ENCODE data around the gene MMP20. TPM values are rescaled to one million over a fixed set of nuclear protein-coding genes. Genes with fewer than 3 reads are reported as not detected.

Gene MMP20
- total RNA-seq, 6 experiments from 2014 or later: not detected

DNA sequence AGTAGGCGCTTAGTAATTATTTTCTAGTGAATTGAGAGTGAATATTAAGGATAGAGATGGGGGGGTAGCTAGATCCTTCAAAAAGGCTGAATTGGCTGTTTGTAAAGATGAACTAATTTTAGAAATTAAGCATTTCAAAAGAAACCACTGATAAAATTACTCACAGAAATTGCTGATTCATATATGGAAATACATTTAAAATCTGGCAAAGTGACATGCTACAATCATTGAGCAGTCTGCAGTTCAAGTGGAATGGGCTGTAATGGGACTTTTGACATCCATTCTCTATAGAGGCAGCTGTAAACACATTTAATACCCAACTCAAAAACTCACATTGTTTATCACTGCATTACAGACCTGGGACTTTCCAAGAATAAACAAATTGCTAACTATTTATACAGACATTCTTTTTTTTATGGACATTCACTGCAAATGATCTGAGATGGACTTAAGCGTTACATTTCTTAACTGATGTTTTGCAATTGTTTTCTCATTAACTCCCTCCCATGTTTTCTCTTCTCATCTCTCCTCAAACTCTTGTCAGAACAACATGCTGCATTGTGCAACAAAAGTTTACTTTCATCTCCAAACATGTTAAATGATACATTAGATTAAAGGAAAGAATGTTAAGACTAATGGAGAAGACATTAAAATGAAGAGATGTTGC lies 52.4 kb downstream of the MMP20 start:
- H3K4me3 ChIP-seq: no peak overlapping the region
- H3K36me3 ChIP-seq: no peaks in the 10 kb centered on the region
- no peaks in the 10 kb centered on the region for H3K27me3 ChIP-seq
- ATAC-seq (no peak), DNase-seq (no peak)
- intact Hi-C loops (cut with DNase I): no loop called here
- no peaks in the 10 kb centered on the region for H3K9me3 ChIP-seq
- TF ChIP-seq, protein P1, sequence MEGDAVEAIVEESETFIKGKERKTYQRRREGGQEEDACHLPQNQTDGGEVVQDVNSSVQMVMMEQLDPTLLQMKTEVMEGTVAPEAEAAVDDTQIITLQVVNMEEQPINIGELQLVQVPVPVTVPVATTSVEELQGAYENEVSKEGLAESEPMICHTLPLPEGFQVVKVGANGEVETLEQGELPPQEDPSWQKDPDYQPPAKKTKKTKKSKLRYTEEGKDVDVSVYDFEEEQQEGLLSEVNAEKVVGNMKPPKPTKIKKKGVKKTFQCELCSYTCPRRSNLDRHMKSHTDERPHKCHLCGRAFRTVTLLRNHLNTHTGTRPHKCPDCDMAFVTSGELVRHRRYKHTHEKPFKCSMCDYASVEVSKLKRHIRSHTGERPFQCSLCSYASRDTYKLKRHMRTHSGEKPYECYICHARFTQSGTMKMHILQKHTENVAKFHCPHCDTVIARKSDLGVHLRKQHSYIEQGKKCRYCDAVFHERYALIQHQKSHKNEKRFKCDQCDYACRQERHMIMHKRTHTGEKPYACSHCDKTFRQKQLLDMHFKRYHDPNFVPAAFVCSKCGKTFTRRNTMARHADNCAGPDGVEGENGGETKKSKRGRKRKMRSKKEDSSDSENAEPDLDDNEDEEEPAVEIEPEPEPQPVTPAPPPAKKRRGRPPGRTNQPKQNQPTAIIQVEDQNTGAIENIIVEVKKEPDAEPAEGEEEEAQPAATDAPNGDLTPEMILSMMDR (IDR thresholded peaks at IDR 0.05): no peak
- no peak for TF ChIP-seq POLR2A (IDR thresholded peaks at IDR 0.05)
- whole genome bisulfite sequencing (ENCODE audit: insufficient coverage, low coverage, low lambda C conversion rate, missing lambda C conversion rate): 51% methylated on average over 2 of the region's 2 CpGs
- H3K4me1 ChIP-seq: no peaks in the 10 kb centered on the region
- H3K27ac ChIP-seq: no peak overlapping the region

DNA sequence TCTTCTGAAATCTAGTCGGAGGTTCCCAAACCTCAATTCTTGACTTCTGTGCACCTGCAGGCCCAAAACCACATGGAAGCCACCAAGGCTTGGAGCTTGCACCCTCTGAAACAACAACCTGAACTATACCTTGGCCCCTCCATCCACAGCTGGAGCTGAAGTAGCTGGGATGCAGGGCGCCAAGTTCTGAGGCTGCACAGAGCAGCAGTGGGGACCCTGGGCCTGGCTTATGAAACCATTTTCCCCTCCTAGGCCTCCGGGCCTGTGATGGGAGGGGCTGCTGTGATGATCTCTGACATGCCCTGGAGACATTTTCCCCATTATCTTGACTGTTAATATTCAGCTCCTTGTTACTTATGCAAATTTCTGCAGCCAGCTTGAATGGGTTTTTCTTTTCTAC lies 56.3 kb downstream of the MMP20 start:
- intact Hi-C loops (cut with DNase I): no loop called here
- 100% methylated on average over 1 of the region's 3 CpGs for WGBS (ENCODE audit: insufficient coverage, low coverage, low lambda C conversion rate, missing lambda C conversion rate)
- TF ChIP-seq POLR2A (IDR thresholded peaks at IDR 0.05): no peak
- TF ChIP-seq, protein P1 (IDR thresholded peaks at IDR 0.05): no peak
- no peaks in the 10 kb centered on the region for H3K9me3 ChIP-seq
- no peaks in the 10 kb centered on the region for H3K27me3 ChIP-seq
- ATAC-seq: no peak
- no peak overlapping the region for H3K27ac ChIP-seq
- no peaks in the 10 kb centered on the region for H3K4me1 ChIP-seq
- no peaks in the 10 kb centered on the region for H3K36me3 ChIP-seq
- H3K4me3 ChIP-seq: no peak overlapping the region
- no peak for DNase-seq

DNA sequence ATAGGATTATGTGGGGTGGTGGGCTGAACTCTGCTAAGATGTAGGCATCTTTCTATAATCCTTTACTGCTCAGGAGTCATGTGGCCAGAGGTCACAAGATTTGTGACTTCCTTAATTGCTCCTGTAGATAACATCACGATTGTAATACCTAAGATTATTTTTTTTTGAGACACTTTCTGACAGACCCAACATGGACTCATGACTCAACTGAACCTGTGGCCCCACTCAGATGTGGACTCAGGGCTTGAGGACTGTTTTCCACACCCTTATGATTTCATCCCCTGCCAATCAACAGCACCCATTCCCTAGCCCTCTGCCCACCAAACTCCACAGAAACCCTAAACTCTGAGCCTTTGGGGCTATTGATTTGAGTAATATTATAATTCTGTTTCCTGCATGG lies 59.0 kb downstream of the MMP20 start:
- H3K4me1 ChIP-seq: no peaks in the 10 kb centered on the region
- no peak overlapping the region for H3K27ac ChIP-seq
- H3K9me3 ChIP-seq: no peaks in the 10 kb centered on the region
- no peak for ATAC-seq
- H3K36me3 ChIP-seq: no peaks in the 10 kb centered on the region
- no peaks in the 10 kb centered on the region for H3K27me3 ChIP-seq
- DNase-seq: no peak
- intact Hi-C loops (cut with DNase I): no loop called here
- H3K4me3 ChIP-seq: no peak overlapping the region
- TF ChIP-seq, protein P1 (IDR thresholded peaks at IDR 0.05): no peak
- no peak for TF ChIP-seq POLR2A (IDR thresholded peaks at IDR 0.05)
- 29% methylated on average over 1 of the region's 1 CpG for WGBS (ENCODE audit: insufficient coverage, low coverage, low lambda C conversion rate, missing lambda C conversion rate)

DNA sequence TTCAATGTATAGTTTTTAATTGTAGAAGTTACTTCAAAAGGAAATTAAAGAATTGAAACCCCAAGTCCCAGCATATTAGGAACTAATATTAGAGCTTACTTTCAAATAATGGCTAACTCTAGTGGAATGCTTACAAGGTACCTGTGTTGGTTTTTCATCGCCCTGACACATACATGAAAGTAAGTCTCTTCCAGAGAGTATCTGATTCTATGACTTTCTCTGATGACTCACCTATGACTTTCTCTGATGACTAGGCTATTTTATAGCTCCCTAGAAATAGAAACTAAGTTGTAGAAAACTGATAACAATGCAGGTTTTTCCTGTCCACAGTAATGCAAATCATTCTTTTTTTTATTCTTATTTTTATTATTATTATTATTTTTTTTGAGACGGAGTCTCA lies 61.0 kb downstream of the MMP20 start:
- Histone ChIP-seq H3K27me3 (no peaks in the 10 kb centered on the region), H3K36me3 (no peaks in the 10 kb centered on the region), H3K27ac (no peak overlapping the region), H3K4me1 (no peaks in the 10 kb centered on the region), H3K9me3 (no peaks in the 10 kb centered on the region), H3K4me3 (no peak overlapping the region)
- 58% methylated on average over 2 of the region's 2 CpGs for WGBS (ENCODE audit: insufficient coverage, low coverage, low lambda C conversion rate, missing lambda C conversion rate)
- intact Hi-C loops (cut with DNase I): no loop called here
- TF ChIP-seq, protein P1 (IDR thresholded peaks at IDR 0.05): no peak
- TF ChIP-seq POLR2A (IDR thresholded peaks at IDR 0.05): no peak
- ATAC-seq (peak in 1 of 4 donors; percentile 55), DNase-seq (no peak)

DNA sequence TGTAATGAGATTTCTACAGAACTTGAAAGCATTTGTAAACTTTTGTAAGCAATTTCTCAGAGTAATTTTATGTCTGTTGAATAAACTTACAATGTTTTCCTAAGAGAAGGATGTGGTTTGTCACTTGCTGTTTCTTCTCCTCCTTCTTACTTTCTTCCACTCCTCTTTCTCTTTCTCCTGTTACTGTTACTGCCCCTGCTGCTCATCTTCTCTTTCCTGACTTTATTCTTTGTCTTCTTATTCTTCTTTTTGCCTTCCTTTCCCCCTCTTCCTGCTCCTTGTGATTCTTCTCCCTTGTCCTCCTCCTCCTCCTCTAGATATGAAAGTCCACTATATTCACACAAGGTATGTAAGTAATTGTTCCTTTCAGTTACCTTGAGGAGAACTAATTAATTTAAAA lies 63.5 kb downstream of the MMP20 start:
- no peaks in the 10 kb centered on the region for H3K9me3 ChIP-seq
- H3K27ac ChIP-seq: no peak overlapping the region
- H3K4me3 ChIP-seq: no peak overlapping the region
- H3K4me1 ChIP-seq: no peaks in the 10 kb centered on the region
- ATAC-seq (no peak), DNase-seq (no peak)
- H3K27me3 ChIP-seq: no peaks in the 10 kb centered on the region
- TF ChIP-seq POLR2A (IDR thresholded peaks at IDR 0.05): no peak
- TF ChIP-seq, protein P1 (IDR thresholded peaks at IDR 0.05): no peak
- intact Hi-C loops (cut with DNase I): no loop called here
- H3K36me3 ChIP-seq: no peaks in the 10 kb centered on the region
